Lower leg skin (tissue), 4 donors: ENCODE results near the gene GRIFIN. TPM values are rescaled to one million over a fixed set of nuclear protein-coding genes. Genes with fewer than 3 reads are reported as not detected.
A peak's percentile ranks its signal among the peaks of the same experiment; 100 is the strongest.
"Not testable (repeated sequence)": the region's sequence is repeated elsewhere in the genome, so short reads cannot be mapped to it uniquely, and the experiment has no call there.

Experiments
- DNase-seq, 2 donors: peaks; one replicate each; pipeline ENCODE4 v3.0.0-alpha.2; 2019; ENCODE audit warnings: low spot score in 2 of 2
- H3K4me3 ChIP-seq: fragments of 200-600 bp; sonication (generic); 2 replicates; pipeline ENCODE4 v1.5.1; 2017; ENCODE audit warnings: mild to moderate bottlenecking, low read depth; ENCODE audit not compliant: poor library complexity, severe bottlenecking
- POLR2A ChIP-seq, 2 donors: fragments of 450-650 bp; IDR thresholded peaks; one replicate each; pipeline ENCODE4 v1.6.1; 2016 to 2017; ENCODE audit warnings: antibody characterized with exemption in 2 of 2, mild to moderate bottlenecking in 1 of 2, moderate library complexity in 1 of 2
- WGBS, 2 donors: methylation state at CpG; one replicate each; pipeline ENCODE4 v1.1.5; 2018; 5-methylcytosine and 5-hydroxymethylcytosine counted together
- intact Hi-C: fragments of 100-400 bp; cut with DNase I; formaldehyde crosslinking; loops from one replicate; pipeline ENCODE4 v1.15.0; 2023; ENCODE audit warnings: low total_unique reads
- total RNA-seq, 4 donors: library from RNA; depleted of rRNA; stranded (reverse); fragments of >200 nt; gene quantifications; one replicate each; pipeline ENCODE4 v1.1.0, GENCODE V29; 2016
- TF ChIP-seq, protein P1 (sequence below), 3 donors: fragments of 450-650 bp; IDR thresholded peaks; one replicate each; pipeline ENCODE4 v1.5.1; 2016; ENCODE audit warnings: antibody characterized with exemption in 3 of 3, mild to moderate bottlenecking in 3 of 3, moderate library complexity in 2 of 3

The GRIFIN gene
- total RNA-seq, 4 donors from 2014 or later: not detected

DNA sequence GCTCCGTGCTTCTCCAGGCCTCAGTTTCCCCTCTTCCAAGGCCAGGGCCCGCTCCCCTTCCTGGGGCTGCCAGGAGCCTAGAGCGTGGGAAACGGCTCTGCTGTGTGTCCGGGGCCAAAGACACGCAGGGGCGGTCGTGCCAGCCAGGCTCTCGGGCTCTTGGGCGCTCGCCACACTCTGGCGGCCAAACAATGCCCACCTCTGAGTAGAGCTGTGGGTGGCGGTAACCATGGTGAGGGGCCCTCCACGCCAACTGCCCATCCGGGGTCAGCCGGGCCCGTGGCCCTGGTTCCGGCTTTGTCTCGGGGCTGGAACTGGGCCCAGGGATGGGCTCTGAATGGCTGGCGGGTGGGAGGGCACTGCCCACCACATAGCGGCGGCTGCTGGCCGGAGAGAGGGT is 16.0 kb downstream of the GRIFIN start:
- H3K4me3 ChIP-seq: no peak overlapping the region
- intact Hi-C loops: no loop called here
- WGBS, 2 donors: 88 to 90% methylated on average over 17 of the region's 23 CpGs
- TF ChIP-seq POLR2A (IDR thresholded peaks at IDR 0.05): no peak
- TF ChIP-seq, protein P1, sequence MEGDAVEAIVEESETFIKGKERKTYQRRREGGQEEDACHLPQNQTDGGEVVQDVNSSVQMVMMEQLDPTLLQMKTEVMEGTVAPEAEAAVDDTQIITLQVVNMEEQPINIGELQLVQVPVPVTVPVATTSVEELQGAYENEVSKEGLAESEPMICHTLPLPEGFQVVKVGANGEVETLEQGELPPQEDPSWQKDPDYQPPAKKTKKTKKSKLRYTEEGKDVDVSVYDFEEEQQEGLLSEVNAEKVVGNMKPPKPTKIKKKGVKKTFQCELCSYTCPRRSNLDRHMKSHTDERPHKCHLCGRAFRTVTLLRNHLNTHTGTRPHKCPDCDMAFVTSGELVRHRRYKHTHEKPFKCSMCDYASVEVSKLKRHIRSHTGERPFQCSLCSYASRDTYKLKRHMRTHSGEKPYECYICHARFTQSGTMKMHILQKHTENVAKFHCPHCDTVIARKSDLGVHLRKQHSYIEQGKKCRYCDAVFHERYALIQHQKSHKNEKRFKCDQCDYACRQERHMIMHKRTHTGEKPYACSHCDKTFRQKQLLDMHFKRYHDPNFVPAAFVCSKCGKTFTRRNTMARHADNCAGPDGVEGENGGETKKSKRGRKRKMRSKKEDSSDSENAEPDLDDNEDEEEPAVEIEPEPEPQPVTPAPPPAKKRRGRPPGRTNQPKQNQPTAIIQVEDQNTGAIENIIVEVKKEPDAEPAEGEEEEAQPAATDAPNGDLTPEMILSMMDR (IDR thresholded peaks at IDR 0.05): no peak
- DNase-seq: no peak

DNA sequence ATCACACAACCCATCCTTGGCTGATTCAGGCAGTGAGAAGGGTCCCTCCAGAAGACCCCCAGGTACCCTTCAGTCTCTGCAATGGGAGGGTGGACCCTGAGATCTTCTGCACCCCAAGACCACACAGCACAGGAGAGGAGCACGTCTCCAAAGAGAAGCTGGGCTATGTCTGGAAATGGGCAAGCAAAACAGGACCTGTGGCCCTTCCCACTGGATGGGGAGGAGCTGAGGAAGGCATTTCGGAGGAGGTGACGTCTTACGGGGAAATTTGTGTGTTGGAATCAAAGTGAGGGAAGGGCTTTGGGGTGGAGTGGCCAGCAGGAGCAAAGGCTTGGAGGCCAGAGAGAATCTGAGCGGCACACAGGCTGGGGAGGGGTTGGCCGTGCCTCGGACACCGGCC is 16.5 kb downstream of the GRIFIN start:
- no peak for DNase-seq
- TF ChIP-seq, protein P1 (IDR thresholded peaks at IDR 0.05): no peak
- no peak for TF ChIP-seq POLR2A (IDR thresholded peaks at IDR 0.05)
- H3K4me3 ChIP-seq: no peak overlapping the region
- intact Hi-C loops: loop anchor here (10.0 kb wide), 1 partner anchor 225 kb away; the partner anchor contains the start of gene AMZ1
- 90 to 91% methylated on average over 8 of the region's 8 CpGs for WGBS, 2 donors

DNA sequence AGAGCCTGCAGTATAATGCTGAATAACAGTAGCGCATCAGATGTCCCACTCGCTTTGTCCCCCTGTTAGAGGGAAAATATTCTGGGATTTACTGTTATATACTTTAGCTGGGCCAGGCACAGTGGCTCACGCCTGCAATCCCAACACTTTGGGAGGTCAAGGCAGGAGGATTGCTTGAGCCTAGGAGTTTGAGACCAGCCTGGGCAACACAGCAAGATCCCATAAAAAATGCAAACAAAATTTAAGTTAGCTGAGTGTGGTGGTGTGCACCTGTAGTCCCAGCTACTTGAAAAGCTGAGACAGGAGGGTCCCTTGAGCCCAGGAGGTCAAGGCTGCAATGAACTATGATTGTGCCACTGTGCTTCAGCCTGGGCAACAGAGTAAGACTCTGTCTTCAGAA is 22.3 kb downstream of the GRIFIN start:
- not testable (repeated sequence) for DNase-seq, H3K4me3 ChIP-seq
- 95 to 96% methylated on average over 3 of the region's 3 CpGs for WGBS, 2 donors
- intact Hi-C loops: loop anchor here (10.0 kb wide), 1 partner anchor 231 kb away; the partner anchor contains the start of gene AMZ1

DNA sequence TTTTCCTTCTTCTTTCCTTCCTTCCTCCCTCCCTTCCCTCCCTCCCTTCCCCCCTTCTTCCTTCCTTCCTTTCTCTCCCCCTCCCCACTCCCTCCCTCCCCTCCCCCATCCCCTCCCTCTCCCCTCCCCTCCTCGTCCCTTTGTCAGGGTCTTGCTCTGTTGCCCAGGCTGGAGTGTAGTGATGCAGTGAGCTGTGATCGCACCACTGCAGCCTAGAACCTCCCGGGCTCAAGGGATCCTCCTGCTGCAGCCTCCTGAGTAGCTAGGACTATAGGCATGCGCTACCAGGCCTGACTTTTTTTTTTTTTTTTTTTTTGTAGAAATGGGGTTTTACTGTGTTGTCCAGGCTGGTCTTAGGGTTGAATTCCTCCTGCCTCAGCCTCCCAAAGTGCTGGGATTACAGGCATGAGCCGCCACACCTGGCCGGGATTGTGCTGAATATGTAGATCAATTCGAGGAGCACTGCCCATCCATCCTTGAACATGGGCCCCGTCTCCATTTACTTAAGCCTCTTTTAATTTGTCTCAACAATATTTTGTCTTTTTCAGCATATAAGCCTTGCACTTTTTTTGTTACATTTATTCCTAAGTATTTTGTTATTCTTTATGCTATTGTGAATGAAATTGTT is 23.4 kb downstream of the GRIFIN start:
- TF ChIP-seq, protein P1 (IDR thresholded peaks at IDR 0.05): no peak
- TF ChIP-seq POLR2A (IDR thresholded peaks at IDR 0.05): no peak
- intact Hi-C loops: loop anchor here (10.0 kb wide), 1 partner anchor 232 kb away; the partner anchor contains the start of gene AMZ1
- H3K4me3 ChIP-seq: no peak overlapping the region
- 94 to 95% methylated on average over 8 of the region's 8 CpGs for WGBS, 2 donors
- DNase-seq: no peak

DNA sequence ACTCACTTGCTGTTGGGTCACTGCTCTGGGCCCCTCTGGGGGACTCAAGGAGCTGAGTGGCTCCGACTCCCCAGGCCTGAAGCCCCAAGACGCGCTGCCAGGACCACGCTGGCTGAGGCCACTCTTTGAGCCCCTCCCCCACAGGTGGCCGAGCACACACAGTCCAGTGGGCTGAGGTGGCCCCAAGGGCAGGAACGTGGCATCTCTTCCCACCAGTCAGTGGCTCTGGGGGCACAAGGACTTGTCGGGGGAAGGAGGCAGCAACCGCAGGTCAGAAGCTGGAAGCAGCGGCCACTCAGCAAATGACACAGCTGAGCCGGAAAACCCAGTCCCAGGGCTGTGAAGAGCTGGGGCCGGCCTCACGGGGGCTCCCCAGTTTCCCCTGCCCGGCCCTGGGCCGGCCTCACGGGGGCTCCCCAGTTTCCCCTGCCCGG is 24.1 kb downstream of the GRIFIN start:
- TF ChIP-seq POLR2A (IDR thresholded peaks at IDR 0.05): no peak
- TF ChIP-seq, protein P1 (IDR thresholded peaks at IDR 0.05): no peak
- H3K4me3 ChIP-seq: no peak overlapping the region
- DNase-seq: no peak
- 38 to 70% methylated on average over 8 to 14 of the region's 16 CpGs for WGBS, 2 donors
- intact Hi-C loops: loop anchor here (10.0 kb wide), 1 partner anchor 233 kb away; the partner anchor contains the start of gene AMZ1

DNA sequence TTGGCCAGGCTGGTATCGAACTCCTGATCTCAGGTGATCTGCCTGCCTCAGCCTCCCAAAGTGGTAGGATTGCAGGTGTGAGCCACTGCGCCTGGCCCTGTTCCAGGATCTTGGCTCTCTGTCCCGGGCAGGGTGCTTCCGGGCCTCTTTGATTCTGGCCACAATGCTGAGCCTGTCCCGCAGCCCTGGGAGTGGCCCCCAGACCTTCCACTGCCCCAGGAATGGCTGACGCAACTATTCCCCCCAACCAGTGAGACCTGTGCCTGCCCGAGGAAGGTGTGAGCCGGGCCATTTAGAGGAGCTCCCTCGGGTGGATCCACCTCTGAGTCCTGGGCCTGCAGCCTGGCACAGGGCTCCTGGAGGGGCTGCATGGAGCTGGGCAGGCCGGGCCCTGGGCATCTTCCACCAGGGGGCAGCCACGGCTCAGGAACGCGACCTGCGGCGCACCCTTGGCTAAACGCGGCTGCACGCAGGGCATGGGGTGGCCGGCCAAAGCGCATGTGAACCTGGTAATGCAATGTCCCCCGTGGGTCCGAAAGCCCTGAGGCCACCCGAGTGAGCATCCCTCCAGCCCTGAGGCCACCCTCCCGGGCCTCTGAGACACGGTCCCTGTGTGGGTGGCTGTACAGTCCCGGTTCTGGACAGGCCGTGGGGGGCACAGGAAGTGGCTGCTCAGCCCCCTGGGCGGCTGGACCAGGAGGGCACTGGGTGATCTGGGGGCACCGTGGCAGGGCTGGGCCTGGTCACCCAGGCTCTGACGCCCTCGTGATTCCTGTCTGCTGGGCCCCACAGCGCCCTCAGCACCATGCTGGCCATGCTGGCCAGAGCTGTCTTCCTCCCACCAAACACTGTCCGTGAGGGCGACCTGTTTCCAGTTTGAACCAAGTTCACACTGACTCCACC is 24.8 kb downstream of the GRIFIN start:
- DNase-seq: peak in 1 of 2 donors; percentile 95
- WGBS, 2 donors: 22 to 33% methylated on average over 14 to 19 of the region's 34 CpGs
- no peak overlapping the region for H3K4me3 ChIP-seq
- no peak for TF ChIP-seq POLR2A (IDR thresholded peaks at IDR 0.05)
- TF ChIP-seq, protein P1 (IDR thresholded peaks at IDR 0.05): peak in 1 of 3 donors; percentile 54
- intact Hi-C loops: loop anchor here (10.0 kb wide), 1 partner anchor 233 kb away; the partner anchor contains the start of gene AMZ1
